Duodenal mucosa (tissue), 2 donors: ENCODE measurements around the gene TULP3.

Experiments used
- H3K27ac ChIP-seq: one replicate; pipeline ENCODE4 v1.7.0; 2013; ENCODE audit warnings: low read depth, low read length
- H3K27me3 ChIP-seq, 2 donors: one replicate each; pipeline ENCODE4 v1.7.0; 2013; ENCODE audit warnings: low read length in 2 of 2, control low read depth in 1 of 2; ENCODE audit not compliant: insufficient read depth in 2 of 2, control insufficient read depth in 1 of 2
- H3K36me3 ChIP-seq, 2 donors: one replicate each; pipeline ENCODE4 v1.7.0; 2013; ENCODE audit warnings: low read length in 2 of 2, control low read depth in 1 of 2; ENCODE audit not compliant: insufficient read depth in 2 of 2, control insufficient read depth in 1 of 2
- H3K4me1 ChIP-seq, 2 donors: one replicate each; pipeline ENCODE4 v1.7.0; 2013; ENCODE audit warnings: low read length in 2 of 2, control low read depth in 1 of 2; ENCODE audit not compliant: insufficient read depth in 2 of 2, control insufficient read depth in 1 of 2
- H3K4me3 ChIP-seq, 2 donors: one replicate each; pipeline ENCODE4 v1.7.0; 2013; ENCODE audit warnings: low read length in 2 of 2, low read depth in 1 of 2
- H3K9ac ChIP-seq, 2 donors: one replicate each; pipeline ENCODE4 v1.7.0; 2013; ENCODE audit warnings: low read length in 2 of 2, low read depth in 1 of 2
- H3K9me3 ChIP-seq, 2 donors: one replicate each; pipeline ENCODE4 v1.7.0; 2013; ENCODE audit warnings: low read length in 2 of 2, control low read depth in 1 of 2; ENCODE audit not compliant: control insufficient read depth in 1 of 2

TULP3 gene

DNA sequence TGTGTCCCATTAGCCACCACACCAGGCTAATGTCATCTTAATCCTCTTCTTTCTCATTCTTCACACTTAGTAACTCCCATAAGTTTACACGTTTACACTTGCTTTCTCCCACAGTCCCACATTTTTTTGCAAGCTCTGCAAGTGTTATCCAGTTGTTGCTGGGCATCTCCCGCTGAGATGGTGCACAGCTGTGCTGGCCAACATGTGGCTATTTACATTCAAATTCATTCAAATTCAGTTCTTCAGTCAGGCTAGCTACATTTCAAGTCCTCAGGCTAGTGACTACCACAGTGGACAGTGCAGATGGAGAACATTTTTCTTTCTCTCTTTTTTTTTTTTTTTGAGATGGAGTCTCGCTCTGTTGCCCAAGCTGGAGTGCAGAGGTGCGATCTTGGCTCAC is 58.7 kb downstream of the TULP3 start:
- no peaks in the 10 kb centered on the region for H3K9me3 ChIP-seq
- H3K4me1 ChIP-seq, result no peaks in the 10 kb centered on the region
- H3K36me3 ChIP-seq, result no peaks in the 10 kb centered on the region
- H3K27me3 ChIP-seq, result no peaks in the 10 kb centered on the region
- no peak overlapping the region for H3K9ac ChIP-seq
- H3K4me3 ChIP-seq, result no peak overlapping the region
- H3K27ac ChIP-seq, result no peak overlapping the region

GRCh38 chr12:2955888-2956287 is 65.2 kb downstream of the TULP3 start:
- H3K27me3 ChIP-seq, result peaks cover 0 to 6% of the 10 kb centered on the region in 2 donors
- peaks cover 6 to 22% of the 10 kb centered on the region in 2 donors for H3K4me1 ChIP-seq
- no peaks in the 10 kb centered on the region for H3K9me3 ChIP-seq
- H3K9ac ChIP-seq, result no peak overlapping the region
- H3K36me3 ChIP-seq, result no peaks in the 10 kb centered on the region
- no peak overlapping the region for H3K4me3 ChIP-seq
- H3K27ac ChIP-seq, result no peak overlapping the region

- H3K27ac ChIP-seq, result no peak overlapping the region
- H3K36me3 ChIP-seq, result no peaks in the 10 kb centered on the region
- peaks cover 10 to 26% of the 10 kb centered on the region in 2 donors for H3K4me1 ChIP-seq
- peak overlapping the region in 1 of 2 donors; percentile 63 for H3K9ac ChIP-seq
- H3K4me3 ChIP-seq, result peak overlapping the region; percentile 65 to 73
- H3K9me3 ChIP-seq, result no peaks in the 10 kb centered on the region
- H3K27me3 ChIP-seq, result peaks cover 0 to 6% of the 10 kb centered on the region in 2 donors
These were observed 67.2 kb downstream of the TULP3 start for GRCh38 chr12:2957816-2958431.

DNA sequence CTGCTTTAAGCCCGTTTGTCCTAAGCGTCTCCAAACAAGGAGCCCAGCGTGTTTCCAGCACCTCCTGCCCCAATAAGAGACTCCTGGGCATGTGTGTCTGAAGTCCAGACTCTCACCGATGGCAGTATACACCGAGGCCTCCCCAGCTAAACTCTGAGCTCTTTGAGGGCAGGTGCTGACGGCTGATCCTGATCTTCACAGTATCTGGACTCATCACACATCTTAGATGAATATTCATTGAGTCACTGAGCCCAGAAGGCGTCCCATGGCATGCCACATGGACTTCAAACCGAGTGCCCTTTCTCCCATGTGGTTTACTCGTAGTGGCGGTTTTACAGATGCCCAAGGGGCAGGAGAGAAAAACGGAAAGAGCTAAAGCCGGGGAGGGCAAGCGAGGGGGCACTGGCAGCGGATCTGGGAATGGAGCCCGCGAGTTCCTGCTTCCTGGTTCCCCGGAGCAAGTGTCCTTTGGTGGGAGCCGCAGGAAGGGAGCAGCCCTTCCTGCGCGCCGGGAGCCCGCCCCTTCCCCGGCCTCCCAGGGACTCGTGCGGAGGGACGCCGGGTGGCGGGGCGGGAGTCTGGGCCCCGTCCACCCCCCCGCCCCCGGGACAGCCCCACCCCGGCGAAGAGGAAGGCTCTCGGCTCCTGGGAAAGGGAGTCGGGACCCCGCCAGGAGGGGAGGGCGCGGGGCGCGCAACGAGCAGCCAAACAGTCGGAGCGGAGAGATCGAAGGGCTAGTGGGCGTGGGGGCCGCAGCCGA is 67.9 kb downstream of the TULP3 start:
- Histone ChIP-seq H3K4me1 (peaks cover 17 to 30% of the 10 kb centered on the region in 2 donors), H3K27me3 (peaks cover 0 to 6% of the 10 kb centered on the region in 2 donors), H3K9ac (peak overlapping the region in 1 of 2 donors; percentile 63), H3K27ac (peak overlapping the region; percentile 55), H3K9me3 (no peaks in the 10 kb centered on the region), H3K36me3 (no peaks in the 10 kb centered on the region), H3K4me3 (peak overlapping the region; percentile 65 to 73)

GRCh38 chr12:2959192-2959504 is 68.5 kb downstream of the TULP3 start, which contains the start of gene TEAD4:
Gene TEAD4, plus strand, starts transcription at chr12:2959397.
- no peaks in the 10 kb centered on the region for H3K36me3 ChIP-seq
- H3K9me3 ChIP-seq, result no peaks in the 10 kb centered on the region
- peaks cover 0 to 6% of the 10 kb centered on the region in 2 donors for H3K27me3 ChIP-seq
- peak within 1 kb of the TSS in 1 of 2 donors; percentile 64 for H3K9ac ChIP-seq
- peak within 1 kb of the TSS; percentile 60 for H3K27ac ChIP-seq
- H3K4me3 ChIP-seq, result peak within 1 kb of the TSS; percentile 65 to 73
- H3K4me1 ChIP-seq, result peaks cover 17 to 30% of the 10 kb centered on the region in 2 donors

- Histone ChIP-seq H3K9me3 (no peaks in the 10 kb centered on the region), H3K9ac (peak overlapping the region in 1 of 2 donors; percentile 64), H3K4me3 (peak overlapping the region; percentile 45 to 72), H3K27ac (peak overlapping the region; percentile 60), H3K36me3 (no peaks in the 10 kb centered on the region), H3K27me3 (peaks cover 0 to 6% of the 10 kb centered on the region in 2 donors), H3K4me1 (peaks cover 17 to 30% of the 10 kb centered on the region in 2 donors)
These were observed 69.1 kb downstream of the TULP3 start for GRCh38 chr12:2959505-2960389.

- Histone ChIP-seq H3K27ac (no peak overlapping the region), H3K9me3 (no peaks in the 10 kb centered on the region), H3K27me3 (peaks cover 0 to 6% of the 10 kb centered on the region in 2 donors), H3K36me3 (no peaks in the 10 kb centered on the region), H3K9ac (peak overlapping the region in 1 of 2 donors; percentile 34), H3K4me1 (peaks cover 17 to 30% of the 10 kb centered on the region in 2 donors), H3K4me3 (peak overlapping the region; percentile 45 to 72)
These were observed 69.8 kb downstream of the TULP3 start for GRCh38 chr12:2960390-2960956.

DNA sequence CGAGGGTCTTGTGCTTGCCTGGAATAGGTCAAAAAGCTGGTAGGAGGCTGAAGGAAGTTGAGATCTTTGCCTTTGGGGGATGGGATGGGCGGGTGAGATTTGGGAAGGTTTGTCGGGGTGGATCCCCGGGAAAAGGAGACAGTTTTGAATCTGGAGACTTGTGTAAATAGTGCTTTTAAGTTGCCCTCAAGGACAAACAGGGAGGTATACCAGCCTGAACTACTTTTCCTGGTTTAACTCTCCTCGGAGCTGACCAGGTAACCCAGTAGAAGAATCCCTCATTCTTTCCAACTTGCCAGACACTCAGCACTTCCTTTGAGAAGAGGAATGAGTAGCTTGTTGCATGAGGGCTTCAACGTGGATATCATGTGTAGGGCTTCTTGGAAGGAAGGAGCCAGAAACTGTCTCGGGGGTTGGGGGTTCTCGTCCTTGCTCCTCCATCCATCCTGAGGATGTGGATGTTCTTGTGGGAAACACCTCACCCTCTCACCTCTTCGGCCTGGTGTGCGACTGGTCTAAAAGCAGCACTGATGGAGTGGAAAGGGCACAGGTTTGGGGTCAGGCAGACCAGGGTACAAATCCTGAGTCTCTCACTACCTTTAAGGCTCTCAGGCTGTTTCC is 70.4 kb downstream of the TULP3 start:
- H3K27ac ChIP-seq, result no peak overlapping the region
- peaks cover 17 to 30% of the 10 kb centered on the region in 2 donors for H3K4me1 ChIP-seq

DNA sequence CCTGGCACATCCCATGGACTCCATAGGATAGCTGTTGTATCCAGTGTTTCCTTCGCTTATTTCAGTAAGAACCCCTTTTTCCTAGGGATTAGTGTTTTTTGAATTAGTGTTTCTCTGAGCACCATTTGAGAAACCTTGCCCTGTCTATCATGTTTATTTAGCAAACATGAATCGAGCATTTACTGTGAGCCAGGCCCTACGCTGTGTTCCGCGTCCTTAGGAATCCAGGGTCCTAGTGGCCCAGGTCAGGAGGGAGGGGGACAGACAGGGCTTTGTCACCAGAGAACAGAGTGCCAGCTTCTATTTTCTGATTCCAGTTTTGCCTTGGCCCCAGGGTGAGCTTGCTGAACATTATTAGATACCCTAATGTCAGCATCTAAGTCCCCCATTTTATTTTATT is 71.0 kb downstream of the TULP3 start:
- no peak overlapping the region for H3K4me3 ChIP-seq
- no peak overlapping the region for H3K9ac ChIP-seq
- no peaks in the 10 kb centered on the region for H3K9me3 ChIP-seq
- H3K4me1 ChIP-seq, result peaks cover 17 to 30% of the 10 kb centered on the region in 2 donors
- peaks cover 0 to 6% of the 10 kb centered on the region in 2 donors for H3K27me3 ChIP-seq
- no peaks in the 10 kb centered on the region for H3K36me3 ChIP-seq
- no peak overlapping the region for H3K27ac ChIP-seq

More for the DNA sequence above, 70.4 kb downstream of the TULP3 start:
- Histone ChIP-seq H3K27me3 (peaks cover 0 to 6% of the 10 kb centered on the region in 2 donors), H3K36me3 (no peaks in the 10 kb centered on the region), H3K9ac (no peak overlapping the region), H3K9me3 (no peaks in the 10 kb centered on the region), H3K4me3 (no peak overlapping the region)
